ENCODE measurements around the gene PACRG.

Gene PACRG

DNA sequence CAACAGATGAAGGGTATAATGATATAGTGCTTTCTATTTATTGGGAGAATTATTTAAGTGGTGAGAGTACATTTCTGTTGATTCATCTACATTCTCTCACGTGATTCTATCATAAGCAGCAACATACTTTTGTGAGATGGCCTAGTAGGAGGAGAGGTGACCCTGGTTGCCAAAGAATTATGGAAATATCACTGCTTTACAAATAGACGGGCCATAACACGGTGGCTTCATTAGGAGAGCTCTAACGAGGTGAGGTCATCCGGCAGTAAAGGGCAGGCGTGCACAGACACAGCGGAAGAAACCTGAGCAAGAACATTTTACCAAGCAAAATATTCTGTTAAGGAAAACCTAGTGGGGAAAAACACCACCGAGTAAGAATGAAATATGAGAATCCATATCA lies 349.4 kb downstream of the PACRG start:
- DNase-seq (ENCODE audit: low read depth in 2 of 2, low spot score in 1 of 2) = no peak

DNA sequence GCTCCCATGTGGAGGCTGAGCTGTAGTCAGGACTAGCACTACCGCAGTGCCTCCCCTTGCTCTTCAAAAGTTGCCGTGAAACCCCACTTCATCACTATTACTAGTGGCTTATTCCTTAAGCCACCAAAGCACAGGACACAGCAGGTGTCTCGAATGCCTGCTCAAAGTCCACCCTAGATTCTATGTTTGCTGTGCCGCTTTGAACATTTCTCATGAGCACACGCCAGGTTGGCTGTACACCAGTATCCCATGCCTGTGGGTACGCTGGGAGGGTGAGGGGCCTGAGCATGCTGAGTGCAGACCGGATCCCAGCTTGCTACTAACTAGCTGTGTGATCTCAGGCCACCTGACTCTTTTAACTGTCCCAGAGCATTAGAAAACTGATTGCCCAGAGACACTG lies 350.9 kb downstream of the PACRG start:
- DNase-seq (ENCODE audit: low read depth in 2 of 2, low spot score in 1 of 2) = no peak

DNA sequence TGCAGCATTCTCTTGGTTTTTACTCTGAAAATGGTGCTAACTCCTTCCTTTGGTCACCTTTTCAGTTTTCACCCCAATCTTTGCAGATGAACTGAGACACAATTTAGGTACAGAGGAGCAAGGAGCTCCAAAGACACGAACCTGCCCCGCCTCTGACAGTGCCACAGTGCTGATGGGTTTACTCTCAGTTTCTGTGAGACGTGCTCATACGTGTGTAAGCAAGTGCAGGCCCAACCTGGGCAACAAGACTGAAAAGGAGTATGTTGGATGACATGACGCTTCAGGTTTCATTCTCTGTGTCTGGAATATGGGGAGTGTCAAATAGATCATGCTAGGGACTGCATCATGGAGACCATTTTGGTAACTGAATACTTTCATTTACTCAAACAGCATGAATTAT lies 352.5 kb downstream of the PACRG start:
- DNase-seq (ENCODE audit: low read depth in 2 of 2, low spot score in 1 of 2) = no peak

DNA sequence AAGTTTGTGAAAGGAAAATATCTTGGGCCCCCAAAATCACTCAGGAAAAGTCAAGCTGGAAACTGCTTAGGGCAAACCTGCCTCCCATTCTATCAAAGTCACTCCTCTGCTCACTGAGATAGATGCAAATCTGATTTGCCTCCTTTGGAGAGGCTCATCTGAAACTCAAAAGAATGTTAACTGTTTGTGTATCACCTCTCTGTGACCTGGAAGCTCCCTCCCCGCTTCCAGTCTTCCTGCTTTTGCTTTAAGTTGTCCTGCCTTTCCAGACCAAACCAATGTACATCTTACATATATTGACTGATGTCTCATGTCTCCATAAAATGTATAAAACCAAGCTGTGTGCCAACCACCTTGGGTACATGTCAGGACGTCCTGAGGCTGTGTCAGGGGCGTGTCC lies 355.4 kb downstream of the PACRG start:
- DNase-seq (ENCODE audit: low read depth in 2 of 2, low spot score in 1 of 2) = no peak

DNA sequence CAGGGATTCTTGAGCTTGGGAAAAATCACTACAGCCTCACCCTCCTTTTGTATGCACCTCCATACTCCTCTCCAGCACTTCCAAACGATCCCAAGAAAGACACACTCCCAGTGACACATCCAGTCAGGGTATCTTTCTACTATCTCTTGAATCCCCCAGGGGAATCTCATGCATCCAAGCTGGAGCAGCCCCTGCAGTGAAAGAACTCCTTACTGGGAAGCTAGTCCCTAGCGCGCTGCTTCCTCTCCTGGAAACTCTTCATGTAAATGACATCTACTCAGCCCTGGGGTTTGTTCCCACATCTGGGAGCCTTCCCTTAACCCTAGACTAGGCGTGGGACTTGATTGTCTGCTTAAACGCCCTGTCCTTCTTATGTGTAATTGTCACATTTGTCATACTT lies 357.7 kb downstream of the PACRG start:
- DNase-seq (ENCODE audit: low read depth in 2 of 2, low spot score in 1 of 2) = no peak

DNA sequence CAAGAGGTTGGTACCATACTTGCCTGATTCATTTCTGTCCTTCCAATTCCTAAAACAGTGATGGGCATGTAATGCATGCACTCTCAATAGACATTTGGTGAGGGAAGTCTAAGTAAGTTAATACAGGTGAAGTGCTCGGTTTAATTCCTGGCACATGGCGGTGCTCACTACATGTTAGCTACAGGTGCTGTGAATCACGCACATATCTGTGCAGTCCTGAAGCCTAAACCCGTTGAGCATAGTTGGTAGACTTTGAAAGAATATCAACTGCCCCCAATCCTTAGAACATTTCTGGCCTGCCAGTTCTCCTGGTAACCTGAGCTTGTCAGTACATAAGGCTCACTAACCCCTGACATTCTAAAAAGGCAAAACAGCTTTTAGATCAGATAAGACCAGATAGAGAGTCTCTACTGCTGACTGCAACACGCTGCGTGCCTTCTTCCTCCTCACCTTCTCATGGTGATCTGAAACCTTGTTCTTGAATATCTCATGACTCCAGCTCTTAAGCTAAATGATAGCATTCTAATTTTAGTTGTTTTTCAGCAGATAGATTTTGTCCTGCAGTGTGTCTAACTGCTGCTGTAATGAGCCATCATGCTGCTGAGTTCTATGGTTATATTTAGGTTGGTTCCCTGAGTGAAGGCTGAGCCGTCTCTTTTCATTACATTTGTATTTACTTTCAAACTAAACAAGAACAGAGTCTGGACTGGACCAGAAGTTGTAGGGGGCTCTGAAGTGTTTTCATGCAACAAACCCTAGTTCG lies 358.3 kb downstream of the PACRG start:
- no peak for DNase-seq (ENCODE audit: low read depth in 2 of 2, low spot score in 1 of 2)

DNA sequence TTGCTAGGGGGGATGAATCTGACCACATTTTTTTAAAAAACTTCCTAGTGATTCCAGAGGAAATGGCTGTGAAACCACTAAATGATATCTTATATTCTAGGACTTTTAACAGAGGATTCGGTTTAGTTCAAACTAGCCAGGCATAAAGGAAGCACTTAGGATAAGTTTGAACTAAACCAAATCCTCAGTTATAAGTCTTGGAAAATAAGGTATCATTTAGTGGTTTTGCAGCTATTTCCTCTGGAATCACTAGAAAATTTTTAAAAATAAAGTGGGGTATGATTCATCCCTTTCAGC lies 358.8 kb downstream of the PACRG start:
- no peak for DNase-seq (ENCODE audit: low read depth in 2 of 2, low spot score in 1 of 2)

DNA sequence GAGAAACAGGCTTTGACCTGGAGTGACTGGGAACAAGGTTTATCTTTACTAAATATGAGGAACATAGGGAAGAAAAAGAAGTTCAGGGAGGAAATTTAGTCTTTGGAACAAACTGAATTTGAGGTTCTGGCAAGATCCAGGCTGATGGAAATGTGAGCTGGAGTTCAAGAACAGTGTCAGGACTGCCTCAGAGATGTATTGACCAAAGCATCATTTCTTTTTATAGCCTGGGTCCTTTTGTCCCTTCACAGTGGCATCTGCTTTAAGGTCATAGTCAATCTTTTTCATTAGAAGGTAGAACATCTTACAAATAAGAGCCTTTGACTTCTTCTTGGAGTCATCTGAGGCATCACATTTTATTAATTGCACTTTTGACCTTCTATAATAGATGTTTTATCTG lies 360.2 kb downstream of the PACRG start:
- no peak for DNase-seq (ENCODE audit: low read depth in 2 of 2, low spot score in 1 of 2)

DNA sequence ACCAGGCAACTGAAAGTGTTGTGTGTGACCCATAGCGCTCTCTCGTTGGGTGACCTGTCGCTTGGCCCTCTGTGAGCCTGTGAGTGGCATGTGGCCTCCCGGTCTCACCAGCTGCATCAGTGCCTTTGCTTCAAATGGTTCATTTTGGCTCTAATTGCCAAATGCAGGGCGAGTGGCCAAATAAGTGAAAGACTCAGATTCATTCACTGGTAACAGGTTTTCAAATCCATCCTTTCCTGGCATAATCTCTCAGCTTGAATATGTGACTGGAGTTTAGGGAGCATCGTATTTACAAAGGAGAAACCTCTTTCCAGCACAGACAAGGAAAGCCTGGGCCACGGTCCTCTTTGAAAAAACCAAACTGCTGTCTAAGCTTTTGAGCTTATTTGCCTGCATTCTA lies 365.1 kb downstream of the PACRG start:
- no peak for DNase-seq (ENCODE audit: low read depth in 2 of 2, low spot score in 1 of 2)

DNA sequence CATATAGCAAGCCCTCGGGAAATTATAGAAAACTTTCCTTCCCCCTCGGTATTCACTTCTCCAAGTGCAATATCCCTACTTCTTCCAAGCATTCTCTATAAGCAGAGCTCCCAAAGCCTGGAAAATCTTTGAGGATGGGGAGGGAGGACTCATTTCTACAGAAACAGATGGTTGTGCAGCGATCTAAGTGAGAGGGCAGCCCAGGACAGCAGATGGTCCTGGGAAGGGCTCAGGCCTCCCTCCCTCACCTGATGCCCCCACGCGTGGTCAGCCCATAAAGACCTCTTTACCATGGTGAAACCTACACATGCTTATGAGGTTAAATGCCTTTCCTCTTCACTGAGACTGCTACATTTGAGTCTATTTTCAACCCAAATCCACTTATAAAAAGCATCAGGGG lies 367.1 kb downstream of the PACRG start:
- no peak for DNase-seq (ENCODE audit: low read depth in 2 of 2, low spot score in 1 of 2)

DNA sequence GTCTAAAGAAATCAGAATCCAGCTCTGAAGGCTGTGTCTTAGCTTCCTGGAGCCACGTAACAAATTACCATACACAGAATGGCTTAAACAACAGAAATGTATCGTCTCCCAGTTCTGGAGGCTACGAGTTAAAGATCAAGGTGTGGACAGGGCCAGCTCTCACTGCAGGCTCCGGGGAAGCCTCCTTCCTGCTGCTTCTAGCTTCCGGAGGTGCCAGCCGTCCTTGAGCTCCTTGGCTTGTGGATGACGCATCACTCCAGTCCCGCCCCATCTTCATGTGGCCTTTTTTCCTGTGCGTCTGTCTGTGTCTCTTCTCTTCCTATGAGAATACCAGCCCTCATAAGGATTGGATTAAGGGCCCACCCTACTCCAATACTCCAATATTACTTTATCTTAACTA lies 367.6 kb downstream of the PACRG start:
- no peak for DNase-seq (ENCODE audit: low read depth in 2 of 2, low spot score in 1 of 2)

DNA sequence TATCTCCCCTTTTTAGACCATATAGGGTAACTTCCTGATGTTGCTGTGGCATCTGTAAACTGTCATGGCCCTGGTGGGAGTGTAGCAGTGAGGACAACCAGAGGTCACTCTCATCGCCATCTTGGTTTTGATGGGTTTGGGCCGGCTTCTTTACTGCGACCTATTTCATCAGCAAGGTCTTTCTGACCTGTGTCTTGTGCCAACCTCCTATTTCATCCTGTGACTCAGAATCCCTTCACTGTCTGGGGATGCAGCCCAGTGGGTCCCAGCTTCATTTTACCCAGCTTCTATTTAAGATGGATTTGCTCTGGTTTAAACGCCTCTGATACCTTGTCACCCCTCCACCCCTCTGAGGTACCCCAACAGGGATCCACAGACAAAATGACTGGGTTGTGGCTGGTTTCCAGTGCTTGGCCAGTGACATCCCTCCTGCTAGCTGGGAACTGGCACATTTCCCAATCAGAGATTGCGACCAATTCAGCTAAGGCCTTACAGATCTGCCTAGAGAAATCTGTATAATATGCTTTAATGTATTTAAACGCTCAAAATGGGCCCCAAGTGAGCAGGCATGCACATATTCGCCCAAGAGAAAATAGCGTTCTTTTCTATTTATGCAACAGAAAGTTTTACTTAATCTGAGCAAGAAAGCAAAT lies 371.2 kb downstream of the PACRG start:
- DNase-seq (ENCODE audit: low read depth in 2 of 2, low spot score in 1 of 2) = no peak

DNA sequence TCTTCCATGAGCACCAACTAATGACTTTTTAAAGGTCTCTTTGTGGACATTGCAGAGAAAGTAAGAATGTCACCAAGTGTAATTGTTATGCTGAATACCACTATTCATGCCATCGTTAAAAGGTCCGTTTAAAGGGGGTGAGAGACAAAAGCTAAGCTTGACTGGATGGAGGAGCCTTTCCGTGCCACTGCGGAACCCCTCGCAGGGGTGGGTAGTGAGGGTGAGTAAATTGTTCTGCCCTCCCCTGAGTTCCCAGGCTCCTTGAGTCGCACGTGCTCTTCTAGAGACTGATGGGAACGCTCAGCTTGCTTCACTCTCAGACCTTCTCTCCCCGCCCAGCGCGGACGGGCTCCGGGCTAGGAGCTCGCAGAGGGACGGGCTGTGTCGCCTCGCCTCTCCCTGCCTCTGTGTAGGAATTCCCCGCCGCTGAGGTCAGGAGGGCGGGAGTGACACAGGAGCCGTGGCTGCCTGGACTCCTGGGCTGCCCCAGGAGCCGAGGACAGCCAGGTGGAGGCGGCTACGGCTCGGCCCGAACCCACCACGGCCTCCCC lies 371.9 kb downstream of the PACRG start:
- DNase-seq (ENCODE audit: low read depth in 2 of 2, low spot score in 1 of 2) = no peak

DNA sequence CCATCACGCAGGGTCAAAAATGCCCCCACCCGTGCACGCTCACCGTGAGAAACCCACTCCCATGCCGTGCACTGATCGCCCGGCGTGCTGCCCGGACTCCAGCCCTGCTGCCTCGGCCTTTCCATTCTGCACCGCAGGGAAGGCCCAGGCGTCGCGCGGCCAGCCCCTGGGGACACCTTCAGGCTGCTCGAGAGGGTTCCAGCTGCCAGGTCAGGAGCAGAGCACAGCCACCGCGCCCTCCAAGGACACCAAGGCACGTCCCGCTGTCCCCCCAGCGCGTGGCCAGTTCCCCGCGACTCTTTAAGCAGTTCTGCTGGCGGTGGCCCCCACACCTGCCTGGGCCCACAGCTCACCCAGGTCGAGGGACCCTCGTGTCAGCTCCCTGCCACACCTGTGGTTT lies 372.5 kb downstream of the PACRG start:
- DNase-seq (ENCODE audit: low read depth in 2 of 2, low spot score in 1 of 2) = no peak

DNA sequence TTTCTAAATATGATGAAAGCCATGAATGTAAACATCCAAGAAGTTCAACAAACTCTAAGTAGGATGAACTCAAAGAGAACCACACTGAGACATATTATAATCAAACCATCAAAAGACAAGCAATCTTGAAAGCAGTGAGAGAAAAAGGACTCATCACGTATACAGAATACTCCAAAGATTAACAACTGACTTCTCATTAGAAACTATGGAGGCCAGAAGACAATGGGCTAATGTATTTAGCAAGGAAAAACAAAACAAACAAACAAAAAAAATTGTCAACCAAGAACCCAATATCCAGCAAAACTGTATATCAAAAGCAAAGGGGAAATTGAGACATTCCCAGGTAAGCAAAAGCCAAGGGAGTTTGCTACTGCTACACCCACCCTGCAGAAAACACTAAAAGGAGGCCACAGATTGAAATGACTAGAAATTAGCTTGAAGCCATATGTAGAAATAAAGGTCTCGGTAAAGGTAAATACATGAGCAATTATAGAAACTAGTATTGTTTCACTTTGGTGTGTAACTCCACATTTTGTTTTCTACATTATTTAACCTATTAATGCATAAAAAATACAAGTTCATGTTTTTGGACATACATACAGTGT lies 385.7 kb downstream of the PACRG start:
- no peak for DNase-seq (ENCODE audit: low read depth in 2 of 2, low spot score in 1 of 2)

DNA sequence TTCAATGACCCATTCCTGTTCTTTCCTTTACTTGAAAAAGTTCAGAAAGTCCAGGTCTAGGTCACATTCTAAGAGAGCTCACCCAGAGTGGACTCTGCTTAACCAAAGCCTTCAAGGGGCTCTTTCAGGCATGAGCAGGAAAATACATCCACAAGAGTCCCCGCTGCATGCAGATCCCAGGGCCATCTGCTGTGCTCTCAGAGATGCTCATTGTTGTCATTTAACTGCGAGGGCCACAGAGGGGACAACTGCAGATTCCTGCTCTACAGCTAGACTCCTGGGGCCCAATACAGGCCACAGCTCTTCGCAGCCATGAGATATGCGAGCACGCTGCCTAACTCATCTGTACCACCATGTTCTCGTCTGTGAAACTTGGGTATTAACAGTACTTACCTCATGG lies 391.2 kb downstream of the PACRG start:
- no peak for DNase-seq (ENCODE audit: low read depth in 2 of 2, low spot score in 1 of 2)

DNA sequence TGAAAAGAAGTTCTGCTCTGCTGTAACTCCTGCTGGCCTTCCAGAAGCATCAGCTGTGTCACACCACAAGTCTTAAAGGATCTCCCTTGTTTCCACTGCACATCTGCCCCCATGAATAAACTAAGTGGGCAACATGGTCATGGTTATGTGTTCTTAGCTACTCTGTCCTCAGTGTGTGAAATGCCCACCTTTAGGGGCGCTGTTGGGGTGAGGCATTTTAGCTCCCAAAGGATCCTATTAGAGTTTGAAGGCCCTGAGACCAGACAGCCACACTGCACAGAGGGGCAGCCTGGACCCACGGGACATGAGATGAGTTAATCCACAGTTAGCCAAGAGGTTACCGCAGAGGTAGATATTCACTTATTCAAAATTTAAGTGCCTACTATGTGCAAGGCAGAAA lies 392.4 kb downstream of the PACRG start:
- no peak for DNase-seq (ENCODE audit: low read depth in 2 of 2, low spot score in 1 of 2)

DNA sequence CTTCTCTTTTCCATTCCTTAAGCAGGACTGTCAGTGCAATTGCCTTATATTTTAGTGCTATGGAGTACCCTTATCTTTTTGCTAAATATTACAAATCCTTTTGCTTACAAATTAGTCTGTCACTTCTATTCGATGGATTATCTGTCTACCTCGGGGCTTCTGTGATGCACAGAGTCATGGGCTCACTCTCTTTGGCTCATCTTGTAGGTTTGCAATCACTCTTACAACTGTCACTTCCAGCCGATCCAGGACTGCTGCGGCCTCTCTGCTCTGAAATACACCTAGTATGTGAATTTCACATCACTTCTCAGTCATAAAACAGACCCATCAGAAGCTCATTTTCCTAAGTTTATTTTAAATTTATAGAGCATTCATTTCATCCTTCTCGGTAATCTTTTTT lies 393.5 kb downstream of the PACRG start:
- no peak for DNase-seq (ENCODE audit: low read depth in 2 of 2, low spot score in 1 of 2)

DNA sequence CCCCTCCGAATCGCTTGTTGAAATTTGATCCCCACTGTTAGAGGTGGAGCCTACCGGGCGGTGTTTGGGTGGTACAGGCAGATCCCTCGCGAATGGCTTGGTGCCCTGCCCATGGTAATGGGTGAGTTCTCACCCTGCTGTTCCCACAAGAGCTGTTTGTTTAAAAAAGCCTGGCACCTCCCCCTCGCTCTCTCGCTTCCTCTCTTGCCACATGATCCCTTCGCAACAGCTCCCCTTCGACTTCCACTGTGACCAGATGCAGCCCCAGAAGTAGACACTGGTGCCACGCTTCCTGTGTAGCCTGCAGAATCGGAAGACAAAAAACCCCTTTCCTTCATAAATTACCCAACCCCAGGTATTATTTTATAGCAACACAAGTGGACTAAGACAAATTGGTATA lies 394.6 kb downstream of the PACRG start:
- DNase-seq (ENCODE audit: low read depth in 2 of 2, low spot score in 1 of 2) = no peak

DNA sequence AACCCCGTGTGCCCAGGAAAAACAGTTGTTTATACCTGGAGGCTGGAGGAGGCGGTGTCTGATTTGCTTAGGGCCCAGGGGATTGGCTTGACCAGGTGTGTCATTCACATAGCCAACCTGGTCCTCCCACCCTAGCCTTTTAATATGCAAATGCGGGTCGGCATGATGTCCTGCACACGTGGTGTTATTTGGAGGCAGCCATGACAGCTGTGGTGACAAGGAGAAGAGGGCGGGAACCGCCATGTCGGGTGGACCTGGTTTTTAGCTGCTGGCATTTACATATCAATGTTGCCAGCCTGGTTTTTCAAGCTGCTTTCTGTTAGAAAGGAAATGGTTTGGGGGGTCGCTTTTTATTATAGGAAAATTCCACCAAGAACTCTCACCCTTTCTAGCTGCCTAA lies 395.3 kb downstream of the PACRG start:
- DNase-seq (ENCODE audit: low read depth in 2 of 2, low spot score in 1 of 2) = no peak

DNA sequence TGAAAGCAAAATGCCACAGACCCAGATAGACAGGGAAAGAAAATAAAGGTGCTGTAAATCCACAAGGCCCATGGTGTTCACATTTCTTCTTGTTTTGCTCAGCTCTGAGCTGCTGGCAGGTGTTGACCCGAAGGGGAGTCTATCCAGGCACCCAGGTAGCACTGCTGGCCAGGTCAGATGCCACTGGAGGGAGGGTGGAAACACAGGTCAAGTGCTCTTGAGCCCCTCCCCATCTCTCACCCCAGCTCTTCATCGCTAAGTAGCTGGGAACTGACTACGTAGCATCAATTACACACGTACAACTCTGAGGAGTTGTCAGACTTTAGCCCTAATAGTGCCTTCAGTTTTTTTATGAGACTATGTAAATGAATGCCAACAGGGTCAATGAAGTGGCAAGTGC lies 399.0 kb downstream of the PACRG start:
- DNase-seq (ENCODE audit: low read depth in 2 of 2, low spot score in 1 of 2) = no peak

DNA sequence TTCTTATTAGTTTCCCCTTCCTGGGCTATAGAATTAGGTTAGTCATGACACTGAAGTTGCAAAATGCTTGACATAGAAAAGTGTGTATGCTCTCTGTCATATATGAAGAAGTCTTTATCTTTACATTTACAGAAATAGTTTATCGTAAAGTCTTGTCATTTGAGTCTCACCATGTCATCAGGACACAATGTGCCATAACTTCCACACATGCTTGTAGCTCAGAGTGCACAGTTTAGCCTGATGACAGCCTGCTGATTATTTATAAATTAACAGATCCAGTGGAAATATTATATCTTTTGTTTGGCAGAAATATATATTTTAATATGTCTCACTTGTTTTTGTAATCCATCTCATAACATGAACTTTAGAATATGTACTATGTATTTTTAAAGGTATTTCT lies 399.8 kb downstream of the PACRG start:
- no peak for DNase-seq (ENCODE audit: low read depth in 2 of 2, low spot score in 1 of 2)

DNA sequence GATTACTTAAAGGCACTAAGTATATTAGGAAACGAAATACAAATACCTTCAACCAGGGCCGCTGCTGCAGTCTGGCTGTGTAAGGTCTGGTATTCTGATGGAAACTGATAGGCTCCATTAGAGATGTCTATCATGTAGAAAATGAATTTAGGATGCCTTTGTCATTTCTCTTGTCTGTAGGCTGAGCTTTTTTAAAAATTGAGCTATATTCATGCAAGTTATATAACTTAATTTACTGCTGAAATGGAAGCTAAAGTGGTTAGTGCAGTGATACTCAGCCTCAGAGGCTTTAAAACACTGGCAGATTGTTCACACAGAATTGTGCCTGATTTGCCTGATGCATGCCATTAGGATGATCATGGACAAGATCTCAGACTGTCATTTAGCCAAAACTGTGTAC lies 400.6 kb downstream of the PACRG start:
- no peak for DNase-seq (ENCODE audit: low read depth in 2 of 2, low spot score in 1 of 2)

All from stimulated activated CD8-positive, alpha-beta memory T cell treated with anti-CD3 and anti-CD28 coated beads, Interleukin-4, amount 100 ng/mL, for 1 hour (primary cell).